Ascending aorta (tissue), 2 donors: ENCODE data around the gene PLEKHA5. TPM values are rescaled to one million over a fixed set of nuclear protein-coding genes. Genes with fewer than 3 reads are reported as not detected.

ENCODE experiments used
- DNase-seq, 2 donors: peaks; one replicate each; pipeline ENCODE4 v3.0.0-alpha.2; 2019; ENCODE audit warnings: low spot score in 2 of 2
- H3K27ac ChIP-seq, 2 donors: fragments of 200-600 bp; sonication (generic); one replicate each; pipeline ENCODE4 v1.5.1; 2016 to 2017; ENCODE audit warnings: mild to moderate bottlenecking in 1 of 2
- H3K27me3 ChIP-seq: fragments of 200-600 bp; sonication (generic); one replicate; pipeline ENCODE4 v1.5.1; 2017
- H3K36me3 ChIP-seq, 2 donors: fragments of 200-600 bp; sonication (generic); one replicate each; pipeline ENCODE4 v1.5.1; 2016
- H3K4me1 ChIP-seq, 2 donors: fragments of 200-600 bp; sonication (generic); one replicate each; pipeline ENCODE4 v1.5.1; 2016 to 2017; ENCODE audit warnings: mild to moderate bottlenecking in 1 of 2
- H3K4me3 ChIP-seq, 2 donors: fragments of 200-600 bp; sonication (generic); one replicate each; pipeline ENCODE4 v1.5.1; 2016 to 2017; ENCODE audit warnings: mild to moderate bottlenecking in 1 of 2
- H3K9me3 ChIP-seq, 2 donors: fragments of 200-600 bp; sonication (generic); one replicate each; pipeline ENCODE4 v1.5.1; 2016
- CTCF ChIP-seq, 3 experiments: fragments of 200-600 bp in 2 of 3; fragments of 450-650 bp in 1 of 3; sonication (generic) in 2 of 3; IDR thresholded peaks; one replicate each; pipeline ENCODE4 v1.5.1; 2016 to 2019; ENCODE audit warnings: antibody characterized with exemption in 3 of 3, mild to moderate bottlenecking in 1 of 3, moderate library complexity in 1 of 3
- intact Hi-C: fragments of 100-400 bp; cut with DNase I; formaldehyde crosslinking; loops from one replicate; pipeline ENCODE4 v1.15.1; 2023
- total RNA-seq: library from RNA; depleted of rRNA; stranded (reverse); fragments of >200 nt; gene quantifications from one replicate; pipeline ENCODE4 v1.1.0, GENCODE V29; 2016

PLEKHA5 gene
- total RNA-seq, 1 donor from 2014 or later: 11.8 TPM

GRCh38 chr12:19239102-19239501 lies 109.6 kb downstream of the PLEKHA5 start:
- peaks cover 4 to 53% of the 10 kb centered on the region in 2 donors for H3K4me1 ChIP-seq
- H3K27me3 ChIP-seq: no peaks in the 10 kb centered on the region
- H3K4me3 ChIP-seq: no peak overlapping the region
- H3K36me3 ChIP-seq: no peaks in the 10 kb centered on the region
- H3K27ac ChIP-seq: no peak overlapping the region
- no peak for TF ChIP-seq CTCF (IDR thresholded peaks at IDR 0.05)
- no peaks in the 10 kb centered on the region for H3K9me3 ChIP-seq
- DNase-seq: no peak
- intact Hi-C loops: no loop called here

GRCh38 chr12:19239616-19240234 lies 110.2 kb downstream of the PLEKHA5 start:
- Histone ChIP-seq H3K9me3 (no peaks in the 10 kb centered on the region), H3K4me3 (no peak overlapping the region), H3K27me3 (no peaks in the 10 kb centered on the region), H3K4me1 (peaks cover 6 to 51% of the 10 kb centered on the region in 2 donors), H3K27ac (no peak overlapping the region), H3K36me3 (no peaks in the 10 kb centered on the region)
- no peak for TF ChIP-seq CTCF (IDR thresholded peaks at IDR 0.05)
- intact Hi-C loops: no loop called here
- DNase-seq: no peak

- peaks cover 4 to 38% of the 10 kb centered on the region in 2 donors for H3K4me1 ChIP-seq
- H3K27me3 ChIP-seq: no peaks in the 10 kb centered on the region
- intact Hi-C loops: no loop called here
- no peaks in the 10 kb centered on the region for H3K9me3 ChIP-seq
- no peak for DNase-seq
- no peak for TF ChIP-seq CTCF (IDR thresholded peaks at IDR 0.05)
- no peak overlapping the region for H3K4me3 ChIP-seq
- H3K27ac ChIP-seq: peak overlapping the region; percentile 53 to 74
- no peaks in the 10 kb centered on the region for H3K36me3 ChIP-seq
Observed at GRCh38 chr12:19242581-19242980, 113.0 kb downstream of the PLEKHA5 start.

GRCh38 chr12:19243551-19243950 lies 114.0 kb downstream of the PLEKHA5 start:
- Histone ChIP-seq H3K4me3 (peak overlapping the region in 1 of 2 donors; percentile 23), H3K4me1 (peaks cover 4 to 36% of the 10 kb centered on the region in 2 donors), H3K36me3 (no peaks in the 10 kb centered on the region), H3K27ac (peak overlapping the region; percentile 53 to 74), H3K27me3 (no peaks in the 10 kb centered on the region), H3K9me3 (no peaks in the 10 kb centered on the region)
- intact Hi-C loops: no loop called here
- no peak for DNase-seq
- no peak for TF ChIP-seq CTCF (IDR thresholded peaks at IDR 0.05)

GRCh38 chr12:19244312-19244711 lies 114.8 kb downstream of the PLEKHA5 start:
- H3K27me3 ChIP-seq: no peaks in the 10 kb centered on the region
- H3K4me3 ChIP-seq: peak overlapping the region in 1 of 2 donors; percentile 23
- TF ChIP-seq CTCF (IDR thresholded peaks at IDR 0.05): no peak
- H3K4me1 ChIP-seq: peaks cover 4 to 36% of the 10 kb centered on the region in 2 donors
- no peaks in the 10 kb centered on the region for H3K36me3 ChIP-seq
- peak overlapping the region; percentile 53 to 74 for H3K27ac ChIP-seq
- no peaks in the 10 kb centered on the region for H3K9me3 ChIP-seq
- intact Hi-C loops: no loop called here
- no peak for DNase-seq
